ENCODE results near the gene CDH12.

The CDH12 gene

DNA sequence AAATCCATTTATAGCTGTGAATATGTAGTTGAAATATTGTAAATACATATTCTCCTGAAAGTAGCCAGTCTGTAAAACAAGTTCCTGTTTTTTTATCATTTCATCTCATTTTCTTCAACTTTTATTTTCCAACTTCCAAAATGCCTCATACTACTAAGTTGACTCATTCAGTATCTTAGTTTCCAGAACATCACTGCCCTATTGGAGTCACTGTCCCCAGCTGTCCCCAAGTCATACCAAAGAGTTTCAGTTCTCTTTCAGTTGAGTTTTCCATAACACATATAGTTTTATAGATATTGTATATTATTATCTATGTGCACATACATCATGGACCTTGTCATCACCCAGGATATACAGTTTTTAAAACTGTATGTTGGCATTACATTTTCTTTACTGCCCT lies 261.7 kb downstream of the CDH12 start:
- Histone ChIP-seq H3K4me1 (ENCODE audit: low read depth, poor library complexity, severe bottlenecking) (no peaks in the 10 kb centered on the region), H3K79me2 (ENCODE audit: insufficient read depth, low read depth) (no peaks in the 10 kb centered on the region), H4K20me1 (ENCODE audit: insufficient read depth) (no peaks in the 10 kb centered on the region), H3K36me3 (ENCODE audit: insufficient read depth) (no peaks in the 10 kb centered on the region), H3K27me3 (ENCODE audit: insufficient read depth, low read depth) (no peaks in the 10 kb centered on the region), H3K4me3 (IDR thresholded peaks at IDR 0.05; ENCODE audit: insufficient read depth, low read depth, low read length) (no peak overlapping the region), H3K27ac (no peak overlapping the region), H3K9ac (no peak overlapping the region), H3K4me2 (no peak overlapping the region), H2AFZ (ENCODE audit: low read depth) (no peak overlapping the region)
- TF ChIP-seq, protein P1, sequence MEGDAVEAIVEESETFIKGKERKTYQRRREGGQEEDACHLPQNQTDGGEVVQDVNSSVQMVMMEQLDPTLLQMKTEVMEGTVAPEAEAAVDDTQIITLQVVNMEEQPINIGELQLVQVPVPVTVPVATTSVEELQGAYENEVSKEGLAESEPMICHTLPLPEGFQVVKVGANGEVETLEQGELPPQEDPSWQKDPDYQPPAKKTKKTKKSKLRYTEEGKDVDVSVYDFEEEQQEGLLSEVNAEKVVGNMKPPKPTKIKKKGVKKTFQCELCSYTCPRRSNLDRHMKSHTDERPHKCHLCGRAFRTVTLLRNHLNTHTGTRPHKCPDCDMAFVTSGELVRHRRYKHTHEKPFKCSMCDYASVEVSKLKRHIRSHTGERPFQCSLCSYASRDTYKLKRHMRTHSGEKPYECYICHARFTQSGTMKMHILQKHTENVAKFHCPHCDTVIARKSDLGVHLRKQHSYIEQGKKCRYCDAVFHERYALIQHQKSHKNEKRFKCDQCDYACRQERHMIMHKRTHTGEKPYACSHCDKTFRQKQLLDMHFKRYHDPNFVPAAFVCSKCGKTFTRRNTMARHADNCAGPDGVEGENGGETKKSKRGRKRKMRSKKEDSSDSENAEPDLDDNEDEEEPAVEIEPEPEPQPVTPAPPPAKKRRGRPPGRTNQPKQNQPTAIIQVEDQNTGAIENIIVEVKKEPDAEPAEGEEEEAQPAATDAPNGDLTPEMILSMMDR (conservative IDR thresholded peaks at IDR 0.05; ENCODE audit: low read depth, low read length), result no peak

DNA sequence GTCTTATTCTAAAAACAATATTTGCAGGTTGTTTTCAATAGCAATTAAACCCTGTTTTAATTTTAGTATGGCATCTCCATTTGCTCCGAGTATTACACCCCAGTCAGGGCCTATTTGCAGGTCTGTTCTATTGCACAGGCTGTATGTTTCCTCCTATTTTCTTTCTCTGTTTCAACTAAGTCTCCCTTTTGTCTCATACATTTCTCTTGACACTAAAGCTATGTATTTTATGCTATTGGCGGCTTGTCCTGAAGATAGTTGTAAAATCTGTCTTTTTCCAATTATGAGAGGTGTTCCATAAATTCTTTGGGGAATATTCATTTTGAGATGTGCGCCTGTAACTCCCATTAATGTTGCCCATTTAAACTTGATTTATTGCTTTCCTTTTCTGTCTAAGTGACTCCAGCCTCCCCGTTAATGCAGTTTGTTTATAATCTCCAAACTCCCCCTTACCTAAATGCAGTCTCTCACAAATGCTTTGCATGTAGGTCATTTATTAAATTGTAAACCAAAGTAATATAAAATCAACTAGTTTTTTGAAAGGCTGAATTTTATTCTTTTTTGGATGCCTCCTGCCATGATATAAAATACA lies 262.4 kb downstream of the CDH12 start:
- no peaks in the 10 kb centered on the region for H4K20me1 ChIP-seq (ENCODE audit: insufficient read depth)
- no peak overlapping the region for H3K4me3 ChIP-seq (IDR thresholded peaks at IDR 0.05; ENCODE audit: insufficient read depth, low read depth, low read length)
- no peaks in the 10 kb centered on the region for H3K4me1 ChIP-seq (ENCODE audit: low read depth, poor library complexity, severe bottlenecking)
- H3K27ac ChIP-seq, result no peak overlapping the region
- no peak overlapping the region for H2AFZ ChIP-seq (ENCODE audit: low read depth)
- H3K4me2 ChIP-seq, result no peak overlapping the region
- TF ChIP-seq, protein P1 (conservative IDR thresholded peaks at IDR 0.05; ENCODE audit: low read depth, low read length), result no peak
- no peaks in the 10 kb centered on the region for H3K36me3 ChIP-seq (ENCODE audit: insufficient read depth)
- H3K27me3 ChIP-seq (ENCODE audit: insufficient read depth, low read depth), result no peaks in the 10 kb centered on the region
- H3K9ac ChIP-seq, result no peak overlapping the region
- no peaks in the 10 kb centered on the region for H3K79me2 ChIP-seq (ENCODE audit: insufficient read depth, low read depth)

DNA sequence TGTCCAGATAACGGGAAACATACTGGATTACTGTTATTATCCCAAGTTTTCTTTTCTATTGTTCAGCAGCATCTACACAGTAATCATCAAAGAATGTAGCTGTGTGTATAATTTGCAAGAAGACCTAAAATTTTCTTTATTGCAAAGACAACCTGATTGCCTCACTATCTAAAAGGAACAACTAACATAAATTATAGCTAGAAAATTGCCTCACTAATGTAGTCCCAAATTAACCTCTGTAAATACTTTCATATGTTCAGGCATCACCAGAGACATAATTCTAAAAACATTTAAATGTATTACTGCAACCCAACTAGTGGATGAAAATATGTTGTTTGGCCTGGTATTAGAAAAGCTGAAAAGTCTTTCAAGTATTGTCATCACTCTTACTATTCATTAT lies 275.4 kb downstream of the CDH12 start:
- no peaks in the 10 kb centered on the region for H3K36me3 ChIP-seq (ENCODE audit: insufficient read depth)
- H3K4me2 ChIP-seq, result no peak overlapping the region

DNA sequence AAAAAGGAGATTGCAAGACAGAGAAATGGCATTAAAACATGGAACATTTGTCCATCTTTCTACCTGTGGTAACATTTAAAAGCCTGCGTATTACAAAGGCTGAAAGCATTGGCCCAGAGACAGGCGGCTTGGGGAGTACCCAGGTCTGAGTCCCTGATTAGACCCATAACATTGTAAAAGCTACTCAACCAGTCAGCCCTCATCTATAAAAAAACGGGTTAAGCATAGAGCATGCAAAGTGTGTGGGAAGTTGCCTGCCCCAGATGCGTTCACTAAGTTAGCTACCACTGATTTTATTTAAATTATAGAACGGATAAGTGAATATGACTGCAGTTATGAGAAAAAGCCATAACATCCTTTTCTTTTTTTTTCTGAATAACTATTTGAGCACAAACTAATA lies 276.1 kb downstream of the CDH12 start:
- no peaks in the 10 kb centered on the region for H4K20me1 ChIP-seq (ENCODE audit: insufficient read depth)
- H3K36me3 ChIP-seq (ENCODE audit: insufficient read depth), result no peaks in the 10 kb centered on the region
- TF ChIP-seq, protein P1 (conservative IDR thresholded peaks at IDR 0.05; ENCODE audit: low read depth, low read length), result no peak
- no peak overlapping the region for H3K4me2 ChIP-seq
- H3K27ac ChIP-seq, result no peak overlapping the region
- no peaks in the 10 kb centered on the region for H3K4me1 ChIP-seq (ENCODE audit: low read depth, poor library complexity, severe bottlenecking)
- no peaks in the 10 kb centered on the region for H3K79me2 ChIP-seq (ENCODE audit: insufficient read depth, low read depth)
- no peak overlapping the region for H2AFZ ChIP-seq (ENCODE audit: low read depth)
- no peak overlapping the region for H3K4me3 ChIP-seq (IDR thresholded peaks at IDR 0.05; ENCODE audit: insufficient read depth, low read depth, low read length)
- no peaks in the 10 kb centered on the region for H3K27me3 ChIP-seq (ENCODE audit: insufficient read depth, low read depth)
- H3K9ac ChIP-seq, result no peak overlapping the region

More for the DNA sequence above, 275.4 kb downstream of the CDH12 start:
- no peaks in the 10 kb centered on the region for H3K4me1 ChIP-seq (ENCODE audit: low read depth, poor library complexity, severe bottlenecking)
- H4K20me1 ChIP-seq (ENCODE audit: insufficient read depth), result no peaks in the 10 kb centered on the region
- H3K4me3 ChIP-seq (IDR thresholded peaks at IDR 0.05; ENCODE audit: insufficient read depth, low read depth, low read length), result no peak overlapping the region
- TF ChIP-seq, protein P1 (conservative IDR thresholded peaks at IDR 0.05; ENCODE audit: low read depth, low read length), result no peak
- no peak overlapping the region for H3K27ac ChIP-seq
- H3K27me3 ChIP-seq (ENCODE audit: insufficient read depth, low read depth), result no peaks in the 10 kb centered on the region
- no peak overlapping the region for H3K9ac ChIP-seq
- H3K79me2 ChIP-seq (ENCODE audit: insufficient read depth, low read depth), result no peaks in the 10 kb centered on the region
- no peak overlapping the region for H2AFZ ChIP-seq (ENCODE audit: low read depth)

All from KMS-11 (cell line).